GM06990 (cell line): ENCODE data around the gene TPCN2.
A peak's percentile ranks its signal among the peaks of the same experiment; 100 is the strongest.

ENCODE experiments used
- DNase-seq: peaks from one replicate; pipeline ENCODE4 v3.0.0-alpha.2; 2011; ENCODE audit not compliant: insufficient read length; ENCODE audit errors: extremely low read depth
- H3K27me3 ChIP-seq: replicated peaks from 2 replicates; pipeline ENCODE4 v1.6.0; 2011; ENCODE audit warnings: low read length; ENCODE audit not compliant: control insufficient read depth, insufficient read depth
- H3K36me3 ChIP-seq: 2 replicates; pipeline ENCODE4 v1.5.1; 2011; ENCODE audit warnings: low read length; ENCODE audit not compliant: control insufficient read depth, insufficient read depth
- H3K4me3 ChIP-seq: replicated peaks from 2 replicates; pipeline ENCODE4 v1.5.1; 2011; ENCODE audit warnings: low read depth, mild to moderate bottlenecking, control low read depth, low read length
- CTCF ChIP-seq: IDR thresholded peaks from 2 replicates; pipeline ENCODE4 v1.5.1; 2011; ENCODE audit warnings: low read length, control low read depth, mild to moderate bottlenecking, inconsistent platforms; ENCODE audit not compliant: insufficient read depth, poor library complexity, severe bottlenecking

TPCN2 gene

DNA sequence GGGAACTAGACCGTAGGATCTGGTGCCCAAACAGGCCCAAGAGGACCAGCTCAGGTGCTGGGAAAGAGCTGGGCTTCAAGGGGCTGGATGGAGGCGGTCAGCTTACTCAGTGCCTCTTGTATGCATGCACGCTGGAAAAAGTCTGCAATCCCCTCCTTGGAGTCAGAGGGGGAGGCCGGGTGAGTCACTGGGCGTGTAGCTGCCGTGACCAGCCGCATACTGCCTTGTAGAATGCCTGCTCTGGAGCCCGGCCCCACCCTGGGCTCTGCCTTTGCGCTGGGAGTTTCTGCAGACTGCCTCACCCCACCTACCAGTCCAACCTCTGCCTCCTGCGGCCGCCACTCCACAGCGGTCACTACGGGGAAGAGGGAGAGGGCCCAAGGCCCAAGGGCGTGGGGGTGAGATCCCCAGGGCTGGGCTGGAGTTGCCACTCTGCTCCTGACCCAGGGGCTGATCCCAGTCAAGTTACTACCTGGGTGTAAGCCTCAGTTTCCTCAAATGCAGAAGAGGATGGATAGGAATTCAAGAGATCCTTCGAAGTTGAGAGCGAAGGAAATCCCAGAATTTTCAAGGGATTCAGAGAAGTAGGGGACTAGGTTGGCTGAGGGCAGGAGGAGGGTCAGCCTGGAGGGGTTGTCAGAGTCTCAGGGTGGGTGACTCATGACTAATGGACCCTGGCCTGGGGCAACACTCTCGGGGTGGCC lies 39.8 kb upstream of the TPCN2 start:
- Histone ChIP-seq H3K4me3 (no peak overlapping the region), H3K36me3 (no peaks in the 10 kb centered on the region), H3K27me3 (peaks cover 3% of the 10 kb centered on the region; the same call in 1 of the 2 replicates)
- no peak for TF ChIP-seq CTCF
- DNase-seq: no peak

- no peak for DNase-seq
- Histone ChIP-seq H3K36me3 (no peaks in the 10 kb centered on the region), H3K27me3 (peaks cover 3% of the 10 kb centered on the region; the same call in 1 of the 2 replicates), H3K4me3 (no peak overlapping the region)
- no peak for TF ChIP-seq CTCF
Observed at GRCh38 chr11:69009441-69010211, 39.1 kb upstream of the TPCN2 start.

DNA sequence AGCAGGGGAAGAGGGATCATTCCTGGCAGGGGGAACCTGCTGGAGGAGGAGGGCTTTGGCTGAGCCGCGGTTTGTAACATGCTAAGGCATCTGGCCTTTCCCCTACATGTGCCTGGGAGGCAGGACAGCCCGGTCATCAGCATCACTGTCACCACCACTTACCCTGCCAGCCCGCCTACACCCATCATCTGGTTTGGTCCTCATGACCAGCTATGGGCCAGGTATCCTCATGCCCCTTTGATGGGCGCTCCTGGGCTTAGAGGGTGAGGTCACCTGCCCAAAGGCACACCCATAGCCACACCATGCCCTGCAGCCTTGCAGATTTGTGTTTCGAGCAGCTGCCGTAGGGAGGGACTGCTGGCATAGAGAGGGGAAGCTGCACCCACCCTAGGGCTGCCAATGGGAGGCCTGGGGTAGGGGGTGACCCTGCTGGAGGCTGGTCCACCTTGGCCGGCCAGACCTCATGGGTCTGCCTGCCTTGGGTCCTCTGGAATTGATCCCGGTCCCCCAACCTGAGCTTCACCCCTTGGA lies 38.3 kb upstream of the TPCN2 start:
- H3K27me3 ChIP-seq: peaks cover 3% of the 10 kb centered on the region; the same call in 1 of the 2 replicates
- no peak for DNase-seq
- H3K4me3 ChIP-seq: no peak overlapping the region
- H3K36me3 ChIP-seq: no peaks in the 10 kb centered on the region
- TF ChIP-seq CTCF: no peak

- peak; percentile 39 for DNase-seq
- no peak for TF ChIP-seq CTCF
- Histone ChIP-seq H3K4me3 (no peak overlapping the region), H3K36me3 (no peaks in the 10 kb centered on the region), H3K27me3 (peaks cover 3% of the 10 kb centered on the region; the same call in 1 of the 2 replicates)
Observed at GRCh38 chr11:69010964-69011623, 37.6 kb upstream of the TPCN2 start.

GRCh38 chr11:69011624-69012091 lies 37.1 kb upstream of the TPCN2 start:
- H3K27me3 ChIP-seq: peaks cover 3% of the 10 kb centered on the region; the same call in 1 of the 2 replicates
- DNase-seq: no peak
- no peak overlapping the region for H3K4me3 ChIP-seq
- no peaks in the 10 kb centered on the region for H3K36me3 ChIP-seq
- no peak for TF ChIP-seq CTCF
